H1 (cell line): Measurements from ENCODE around the gene PPP1R3F. TPM values are rescaled to one million over a fixed set of nuclear protein-coding genes. Genes with fewer than 3 reads are reported as not detected.

Source experiments
- CTCF ChIA-PET: fragments of 300-600 bp; sonication (Branson Sonifier 250); formaldehyde crosslinking; loops from one replicate; lab custom pipeline; 2021; ENCODE audit not compliant: partially characterized antibody; lab: Charles Lee
- POLR2A ChIA-PET: fragments of 300-600 bp; sonication (Branson Sonifier 250); formaldehyde crosslinking; loops from one replicate; lab custom pipeline; 2021; ENCODE audit warnings: inconsistent platforms; ENCODE audit not compliant: partially characterized antibody; lab: Charles Lee
- DNase-seq, 2 experiments: peaks; one replicate each; pipeline versions ENCODE4 v3.0.0 to v3.0.0-alpha.2; 2010 to 2022; ENCODE audit warnings: low spot score in 2 of 2, low read depth in 1 of 2, mixed read lengths in 1 of 2
- FAIRE-seq: peaks from 2 replicates; lab custom pipeline; 2011; peaks lifted over from hg19 to GRCh38; lab: Jason Lieb, UNC
- H2AFZ ChIP-seq: 2 replicates; pipeline ENCODE4 v1.8.1; 2012; ENCODE audit warnings: low read length, inconsistent platforms
- H2AK5ac ChIP-seq: 2 replicates; pipeline ENCODE4 v1.6.1; 2013; ENCODE audit warnings: low read depth, low read length
- H2BK120ac ChIP-seq: replicated peaks from 2 replicates; pipeline ENCODE3; 2013; ENCODE audit warnings: low read depth, low read length, inconsistent platforms
- H2BK12ac ChIP-seq: 2 replicates; pipeline ENCODE4 v1.6.1; 2013; ENCODE audit warnings: low read depth, low read length
- H2BK15ac ChIP-seq: 2 replicates; pipeline ENCODE4 v1.6.1; 2013; ENCODE audit warnings: low read length
- H2BK20ac ChIP-seq: 2 replicates; pipeline ENCODE4 v1.6.1; 2013; ENCODE audit warnings: low read length
- H2BK5ac ChIP-seq: 2 replicates; pipeline ENCODE4 v1.6.1; 2013; ENCODE audit warnings: low read depth, low read length
- H3K14ac ChIP-seq: 2 replicates; pipeline ENCODE4 v1.6.1; 2013; ENCODE audit warnings: inconsistent platforms; ENCODE audit not compliant: insufficient read length
- H3K18ac ChIP-seq: 2 replicates; pipeline ENCODE4 v1.6.1; 2013; ENCODE audit warnings: low read length; ENCODE audit errors: extremely low read depth
- H3K23ac ChIP-seq: 2 replicates; pipeline ENCODE4 v1.6.1; 2013; ENCODE audit warnings: inconsistent platforms; ENCODE audit not compliant: insufficient read length
- H3K23me2 ChIP-seq: 2 replicates; pipeline ENCODE4 v1.6.1; 2013; ENCODE audit warnings: low read depth, low read length
- H3K27ac ChIP-seq: 2 replicates; pipeline ENCODE4 v1.6.1; 2011; ENCODE audit warnings: low read depth, low read length, inconsistent platforms
- H3K27me3 ChIP-seq, 4 experiments: replicated peaks in 1 of 4; 1 replicate in 1 of 4; 2 replicates in 3 of 4; pipeline versions ENCODE4 v1.6.1 to v1.8.1; 2011 to 2013; ENCODE audit warnings: low read length in 3 of 4, mild to moderate bottlenecking in 3 of 4, inconsistent platforms in 2 of 4, mixed read lengths in 2 of 4, moderate library complexity in 1 of 4; ENCODE audit not compliant: control insufficient read depth in 3 of 4, insufficient read depth in 3 of 4; ENCODE audit errors: extremely low read depth in 1 of 4
- H3K36me3 ChIP-seq, 4 experiments: 2 replicates each; pipeline versions ENCODE4 v1.6.1 to v1.8.1; 2011 to 2013; ENCODE audit warnings: mild to moderate bottlenecking in 4 of 4, low read length in 3 of 4, moderate library complexity in 2 of 4, control low read depth in 1 of 4, inconsistent platforms in 1 of 4; ENCODE audit not compliant: insufficient read depth in 4 of 4, control insufficient read depth in 2 of 4
- H3K4ac ChIP-seq: replicated peaks from 2 replicates; pipeline ENCODE3; 2013; ENCODE audit warnings: low read length, low read depth, mixed read lengths, inconsistent platforms; ENCODE audit not compliant: insufficient read length
- H3K4me1 ChIP-seq, 4 experiments: replicated peaks in 1 of 4; 1 replicate in 1 of 4; 2 replicates in 3 of 4; pipeline versions ENCODE4 v1.6.1 to v1.8.1; 2011 to 2013; ENCODE audit warnings: low read length in 3 of 4, inconsistent platforms in 2 of 4, mixed read lengths in 1 of 4; ENCODE audit not compliant: insufficient read depth in 4 of 4, control insufficient read depth in 3 of 4
- H3K4me2 ChIP-seq, 2 experiments: 2 replicates each; pipeline versions ENCODE4 v1.6.1 to v1.8.1; 2011 to 2013; ENCODE audit warnings: low read depth in 2 of 2, low read length in 2 of 2, control low read depth in 1 of 2, inconsistent platforms in 1 of 2, mild to moderate bottlenecking in 1 of 2; ENCODE audit not compliant: insufficient read depth in 1 of 2
- H3K4me3 ChIP-seq, 4 experiments: fragments of 200-600, 300-600 bp in 1 of 4; sonication (generic), shearing (Covaris generic), sonication (Bioruptor Twin) in 1 of 4; 2 replicates each; pipeline versions ENCODE4 v1.5.1 to v1.8.1; 2011 to 2016; ENCODE audit warnings: low read length in 4 of 4, low read depth in 3 of 4, control low read depth in 2 of 4, inconsistent platforms in 2 of 4, mild to moderate bottlenecking in 2 of 4, mixed read lengths in 1 of 4, moderate library complexity in 1 of 4; ENCODE audit not compliant: insufficient read depth in 2 of 4; ENCODE audit errors: extremely low read depth in 1 of 4
- H3K56ac ChIP-seq: replicated peaks from 2 replicates; pipeline ENCODE3; 2013; ENCODE audit warnings: low read depth, mild to moderate bottlenecking, mixed read lengths, low read length, inconsistent platforms; ENCODE audit not compliant: insufficient read length
- H3K79me1 ChIP-seq: 2 replicates; pipeline ENCODE4 v1.6.1; 2013; ENCODE audit warnings: low read depth, low read length, control low read depth
- H3K79me2 ChIP-seq, 2 experiments: 2 replicates each; pipeline versions ENCODE4 v1.6.1 to v1.8.1; 2012 to 2013; ENCODE audit warnings: low read length in 2 of 2, mild to moderate bottlenecking in 2 of 2, inconsistent platforms in 1 of 2; ENCODE audit not compliant: insufficient read depth in 2 of 2, control insufficient read depth in 1 of 2
- H3K9ac ChIP-seq, 4 experiments: replicated peaks in 1 of 4; 1 replicate in 1 of 4; 2 replicates in 3 of 4; pipeline versions ENCODE4 v1.6.1 to v1.8.1; 2011 to 2013; ENCODE audit warnings: low read depth in 3 of 4, low read length in 3 of 4, control low read depth in 2 of 4, mild to moderate bottlenecking in 2 of 4, moderate library complexity in 2 of 4, inconsistent platforms in 1 of 4; ENCODE audit errors: extremely low read depth in 1 of 4
- H3K9me3 ChIP-seq, 2 experiments: 2 replicates each; pipeline versions ENCODE4 v1.6.1 to v1.8.1; 2012 to 2013; ENCODE audit warnings: mild to moderate bottlenecking in 2 of 2, moderate library complexity in 2 of 2, control low read depth in 1 of 2, inconsistent platforms in 1 of 2, low read depth in 1 of 2, low read length in 1 of 2, mixed read lengths in 1 of 2; ENCODE audit not compliant: insufficient read depth in 2 of 2
- H4K20me1 ChIP-seq, 2 experiments: replicated peaks in 1 of 2; 2 replicates each; pipeline versions ENCODE3 to v1.8.1; 2011 to 2013; ENCODE audit warnings: inconsistent platforms in 2 of 2, low read length in 2 of 2, mild to moderate bottlenecking in 1 of 2; ENCODE audit not compliant: insufficient read depth in 2 of 2, control insufficient read depth in 1 of 2
- H4K5ac ChIP-seq: 2 replicates; pipeline ENCODE4 v1.6.1; 2013; ENCODE audit warnings: low read length, low read depth, mixed read lengths, inconsistent platforms; ENCODE audit not compliant: insufficient read length
- H4K8ac ChIP-seq: 2 replicates; pipeline ENCODE4 v1.8.0; 2013; ENCODE audit warnings: mild to moderate bottlenecking, moderate library complexity, low read length, inconsistent platforms; ENCODE audit not compliant: insufficient read depth; ENCODE audit errors: extremely low read depth
- H4K91ac ChIP-seq: replicated peaks from 2 replicates; pipeline ENCODE3; 2013; ENCODE audit warnings: low read length, mixed read lengths, inconsistent platforms; ENCODE audit not compliant: insufficient read length
- CHD1 ChIP-seq: IDR thresholded peaks from 2 replicates; pipeline ENCODE4 v1.6.1; 2012; ENCODE audit warnings: low read depth, low read length, improper control_type of control experiment
- GABPA ChIP-seq: IDR thresholded peaks from 2 replicates; pipeline ENCODE4 v1.6.1; 2011; ENCODE audit warnings: mild to moderate bottlenecking, low read length, moderate library complexity, borderline replicate concordance; ENCODE audit not compliant: insufficient read depth
- GTF2F1 ChIP-seq: IDR thresholded peaks from 2 replicates; pipeline ENCODE4 v1.6.1; 2012; ENCODE audit warnings: low read depth, low read length, improper control_type of control experiment, borderline replicate concordance
- HDAC2 ChIP-seq, 2 experiments: fragments of 300-600 bp in 1 of 2; sonication (generic) in 1 of 2; IDR thresholded peaks; 2 replicates each; pipeline ENCODE4 v1.6.1; 2011 to 2012; ENCODE audit warnings: low read depth in 2 of 2, low read length in 2 of 2, mild to moderate bottlenecking in 2 of 2, moderate library complexity in 2 of 2, borderline replicate concordance in 1 of 2, inconsistent platforms in 1 of 2
- HDAC6 ChIP-seq: IDR thresholded peaks from one replicate; pipeline ENCODE4 v1.7.1; 2012; ENCODE audit warnings: low read depth, mild to moderate bottlenecking, inconsistent platforms, low read length, moderate library complexity
- JUN ChIP-seq: IDR thresholded peaks from 2 replicates; pipeline ENCODE4 v1.6.1; 2011; ENCODE audit warnings: low read depth, mild to moderate bottlenecking, improper control_type of control experiment, low read length
- JUND ChIP-seq: IDR thresholded peaks from 2 replicates; pipeline ENCODE4 v1.6.1; 2011; ENCODE audit warnings: mild to moderate bottlenecking, improper control_type of control experiment, low read length
- KDM1A ChIP-seq: fragments of 200-600, 300-600 bp; sonication (generic); IDR thresholded peaks from 2 replicates; pipeline ENCODE4 v1.7.1; 2016; ENCODE audit warnings: mild to moderate bottlenecking, low read length, borderline replicate concordance
- NRF1 ChIP-seq: IDR thresholded peaks from 2 replicates; pipeline ENCODE4 v1.6.1; 2011; ENCODE audit warnings: mild to moderate bottlenecking, low read depth, low read length, improper control_type of control experiment
- RBBP5 ChIP-seq: IDR thresholded peaks from 2 replicates; pipeline ENCODE4 v1.7.1; 2012; ENCODE audit warnings: low read depth, mild to moderate bottlenecking, inconsistent platforms, low read length, moderate library complexity, borderline replicate concordance
- TEAD4 ChIP-seq: IDR thresholded peaks from 2 replicates; pipeline ENCODE4 v1.6.1; 2012; ENCODE audit warnings: low read depth, low read length, inconsistent platforms, mixed read lengths
- WGBS, 2 experiments: shearing (Covaris generic) in 1 of 2; methylation state at CpG; one replicate each; pipeline versions ENCODE4 v1.1.6 to v1.1.7; 2013 to 2015; ENCODE audit warnings: low lambda C conversion rate in 2 of 2, mixed read lengths in 2 of 2, inconsistent platforms in 1 of 2, low coverage in 1 of 2, missing lambda C conversion rate in 1 of 2; ENCODE audit not compliant: insufficient replicate concordance in 2 of 2, insufficient coverage in 1 of 2, insufficient read length in 1 of 2; ENCODE audit errors: extremely low coverage in 1 of 2, missing lambda C conversion rate in 1 of 2; 5-methylcytosine and 5-hydroxymethylcytosine counted together
- polyA plus RNA-seq, 7 experiments: library from polyadenylated mRNA; depleted of rRNA in 3 of 7; stranded (reverse) in 5 of 7; unstranded in 2 of 7; fragments of >200 nt in 5 of 7; fragments of 200-250 nt in 2 of 7; gene quantifications; 1 replicate in 5 of 7; 2 replicates in 1 of 7; 4 replicates in 1 of 7; pipeline versions ENCODE4 v1.2.1 to v1.2.3, GENCODE V29; 2011 to 2013; ENCODE audit warnings: missing spikeins in 2 of 7, mixed read lengths in 2 of 7
- total RNA-seq: library from RNA; stranded (reverse); fragmentation: NEBNext Ultra II Directional; extraction: Animal tissue kit (Norgen Biotek cat#: 25700); gene quantifications from 2 replicates; pipeline ENCODE4 v1.2.1, GENCODE V29; 2021
- TF ChIP-seq, protein P1 (sequence below): IDR thresholded peaks from 2 replicates; pipeline ENCODE4 v1.6.1; 2012; ENCODE audit warnings: inconsistent platforms

The PPP1R3F gene
- total and polyA plus RNA-seq, 2 of the 8 experiments (the other 6 are each of a cell fraction or from before 2014, with no cell fraction given): 5.1 to 6.8 TPM

DNA sequence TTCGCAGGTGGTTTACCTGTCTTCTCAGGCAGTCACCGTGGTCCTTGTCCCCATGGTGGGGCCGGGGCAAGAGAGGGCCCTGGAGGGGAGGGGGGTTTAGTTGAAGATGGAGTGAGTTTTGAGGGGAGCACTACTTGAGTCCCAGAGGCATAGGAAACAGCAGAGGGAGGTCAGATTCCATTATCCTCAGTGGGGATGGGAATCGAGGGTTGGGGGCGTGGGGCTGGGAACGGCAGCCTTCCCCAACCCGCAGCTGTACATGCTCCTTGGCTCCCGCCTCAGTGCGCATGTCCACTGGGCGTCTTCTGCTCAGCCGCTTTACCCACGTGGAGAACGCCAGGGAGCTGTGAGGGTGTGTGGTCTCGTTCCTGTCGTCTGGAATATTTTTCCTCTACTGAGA lies 33.8 kb downstream of the PPP1R3F start, which contains the start of gene GAGE10:
TSS of gene GAGE10 (plus strand) at position 301 of the 400 bp plus-strand sequence. CDS start 1,214 bp downstream, outside the sequence.
- DNase-seq (no peak), FAIRE-seq (no peak)
- Histone ChIP-seq H2BK120ac (no peak within 1 kb of the TSS), H3K4me2 (no peak within 1 kb of the TSS), H3K27me3 (no peaks in the 10 kb centered on the region), H3K4ac (no peak within 1 kb of the TSS), H2AK5ac (no peak within 1 kb of the TSS), H3K9me3 (no peaks in the 10 kb centered on the region), H2AFZ (no peak within 1 kb of the TSS), H3K79me2 (no peaks in the 10 kb centered on the region), H2BK15ac (no peak within 1 kb of the TSS), H4K20me1 (no peaks in the 10 kb centered on the region), H3K79me1 (no peaks in the 10 kb centered on the region), H3K23ac (no peak within 1 kb of the TSS), H3K9ac (no peak within 1 kb of the TSS), H2BK12ac (no peak within 1 kb of the TSS), H4K91ac (no peak within 1 kb of the TSS), H3K56ac (no peak within 1 kb of the TSS), H3K14ac (no peak within 1 kb of the TSS), H3K27ac (no peak within 1 kb of the TSS), H3K4me1 (peaks cover 0 to 5% (median 0%) of the 10 kb centered on the region in 4 experiments; a peak in 1 of 7 replicates), H4K8ac (no peak within 1 kb of the TSS), H3K23me2 (no peaks in the 10 kb centered on the region), H3K18ac (no peak within 1 kb of the TSS), H2BK20ac (no peak within 1 kb of the TSS), H3K36me3 (no peaks in the 10 kb centered on the region), H2BK5ac (no peak within 1 kb of the TSS), H4K5ac (no peak within 1 kb of the TSS), H3K4me3 (no peak within 1 kb of the TSS)
- ChIA-PET POLR2A (no interaction called here), CTCF (no interaction called here)
- 80% methylated on average over 1 of the region's 15 CpGs; no CpG with 5 or more reads in 1 of the 2 experiments for WGBS, 2 experiments
- TF ChIP-seq JUND (no peak), CHD1 (no peak), RBBP5 (no peak), GTF2F1 (no peak), KDM1A (no peak), NRF1 (no peak), HDAC6 (no peak), GABPA (no peak), JUN (no peak), HDAC2 (IDR thresholded peaks at IDR 0.05; ENCODE audit: borderline replicate concordance in 1 of 2, low read depth in 2 of 2, low read length in 2 of 2) (no peak), TEAD4 (no peak)
- TF ChIP-seq, protein P1, sequence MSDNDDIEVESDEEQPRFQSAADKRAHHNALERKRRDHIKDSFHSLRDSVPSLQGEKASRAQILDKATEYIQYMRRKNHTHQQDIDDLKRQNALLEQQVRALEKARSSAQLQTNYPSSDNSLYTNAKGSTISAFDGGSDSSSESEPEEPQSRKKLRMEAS: no peak
